GM18867 (cell line): ENCODE results near the gene CSTPP1.
"Not testable (repeated sequence)": the region's sequence is repeated elsewhere in the genome, so short reads cannot be mapped to it uniquely, and the experiment has no call there.

ENCODE experiments used
- ATAC-seq: cut with Tn5 transposase; IDR thresholded peaks from one replicate; pipeline ENCODE4 v1.9.1; 2021; ENCODE audit warnings: mild to moderate bottlenecking, moderate library complexity; ENCODE audit not compliant: unreplicated experiment

CSTPP1 gene

GRCh38 chr11:46952553-46952952 is 16.0 kb downstream of the CSTPP1 start:
- ATAC-seq: no peak

GRCh38 chr11:46953093-46953492 is 16.5 kb downstream of the CSTPP1 start:
- no peak for ATAC-seq

- no peak for ATAC-seq
Observed at GRCh38 chr11:46958777-46959176, 22.2 kb downstream of the CSTPP1 start.

GRCh38 chr11:46961041-46961440 is 24.5 kb downstream of the CSTPP1 start:
- ATAC-seq: no peak

GRCh38 chr11:46961886-46962285 is 25.3 kb downstream of the CSTPP1 start:
- not testable (repeated sequence) for ATAC-seq

GRCh38 chr11:46963844-46964243 is 27.3 kb downstream of the CSTPP1 start:
- no peak for ATAC-seq

GRCh38 chr11:46966773-46967172 is 30.2 kb downstream of the CSTPP1 start:
- no peak for ATAC-seq

GRCh38 chr11:46967962-46968361 is 31.4 kb downstream of the CSTPP1 start:
- ATAC-seq: no peak

GRCh38 chr11:46969379-46969778 is 32.8 kb downstream of the CSTPP1 start:
- no peak for ATAC-seq

- ATAC-seq: no peak
Observed at GRCh38 chr11:46970913-46971625, 34.5 kb downstream of the CSTPP1 start.

GRCh38 chr11:46972343-46972742 is 35.8 kb downstream of the CSTPP1 start:
- ATAC-seq: no peak

GRCh38 chr11:46972821-46973220 is 36.3 kb downstream of the CSTPP1 start:
- ATAC-seq: no peak

- no peak for ATAC-seq
Observed at GRCh38 chr11:46976182-46976854, 39.8 kb downstream of the CSTPP1 start.

- ATAC-seq: no peak
Observed at GRCh38 chr11:46977038-46977813, 40.7 kb downstream of the CSTPP1 start.

- ATAC-seq: no peak
Observed at GRCh38 chr11:46978005-46978491, 41.5 kb downstream of the CSTPP1 start.

GRCh38 chr11:46979358-46979757 is 42.8 kb downstream of the CSTPP1 start:
- ATAC-seq: no peak

GRCh38 chr11:46981436-46981835 is 44.9 kb downstream of the CSTPP1 start:
- ATAC-seq: no peak

- ATAC-seq: no peak
Observed at GRCh38 chr11:46982797-46983452, 46.4 kb downstream of the CSTPP1 start.

- no peak for ATAC-seq
Observed at GRCh38 chr11:46983598-46983997, 47.0 kb downstream of the CSTPP1 start.

- no peak for ATAC-seq
Observed at GRCh38 chr11:46984548-46984947, 48.0 kb downstream of the CSTPP1 start.

GRCh38 chr11:46984987-46985386 is 48.4 kb downstream of the CSTPP1 start:
- ATAC-seq: no peak
